Hypothalamus (tissue), 51 donors: ENCODE measurements around the gene LBP.
A peak's percentile ranks its signal among the peaks of the same experiment; 100 is the strongest.
"Not testable (repeated sequence)": the region's sequence is repeated elsewhere in the genome, so short reads cannot be mapped to it uniquely, and the experiment has no call there.

Source experiments
- DNase-seq, 51 donors: peaks; one replicate each; lab custom pipeline; 2025; lab: John Stamatoyannopoulos, UW

LBP gene

GRCh38 chr20:38346247-38346651 lies at the start of gene LBP:
Gene LBP (plus strand): TSS chr20:38346482. CDS start chr20:38346517, 35 bp downstream.
- no peak for DNase-seq

GRCh38 chr20:38297916-38298674 lies 48.2 kb upstream of the LBP start:
- DNase-seq, result no peak

- DNase-seq, result peak in 34 of 51 donors; percentile 13 to 84 (median 58)
Measured at GRCh38 chr20:38298768-38299288, 47.5 kb upstream of the LBP start.

GRCh38 chr20:38299963-38300362 lies 46.3 kb upstream of the LBP start:
- no peak for DNase-seq

GRCh38 chr20:38300438-38300837 lies 45.8 kb upstream of the LBP start:
- DNase-seq, result no peak

- DNase-seq, result no peak
Measured at GRCh38 chr20:38301309-38301708, 45.0 kb upstream of the LBP start.

GRCh38 chr20:38302786-38303185 lies 43.5 kb upstream of the LBP start:
- peak in 3 of 51 donors; percentile 8 to 13 (median 12) for DNase-seq

GRCh38 chr20:38303908-38304379 lies 42.3 kb upstream of the LBP start, which contains the start of gene BPI:
Gene BPI (plus strand): TSS chr20:38304156. CDS start chr20:38304224, 68 bp downstream.
- DNase-seq, result peak in 2 of 51 donors; percentile 11 to 24

GRCh38 chr20:38304845-38305447 lies 41.3 kb upstream of the LBP start:
- DNase-seq, result peak in 18 of 51 donors; percentile 2 to 51 (median 20)

- no peak for DNase-seq
Measured at GRCh38 chr20:38305541-38305940, 40.7 kb upstream of the LBP start.

- no peak for DNase-seq
Measured at GRCh38 chr20:38306379-38306778, 39.9 kb upstream of the LBP start.

GRCh38 chr20:38307371-38308046 lies 38.8 kb upstream of the LBP start:
- DNase-seq, result no peak

- DNase-seq, result no peak
Measured at GRCh38 chr20:38308047-38308438, 38.2 kb upstream of the LBP start.

GRCh38 chr20:38308447-38308846 lies 37.8 kb upstream of the LBP start:
- no peak for DNase-seq

- DNase-seq, result no peak
Measured at GRCh38 chr20:38311091-38311490, 35.2 kb upstream of the LBP start.

- no peak for DNase-seq
Measured at GRCh38 chr20:38311491-38311890, 34.8 kb upstream of the LBP start.

GRCh38 chr20:38313676-38314075 lies 32.6 kb upstream of the LBP start:
- DNase-seq, result no peak

- DNase-seq, result not testable (repeated sequence)
Measured at GRCh38 chr20:38314350-38314749, 31.9 kb upstream of the LBP start.

GRCh38 chr20:38315290-38315966 lies 30.9 kb upstream of the LBP start:
- peak in 19 of 51 donors; percentile 4 to 47 (median 21) for DNase-seq

- no peak for DNase-seq
Measured at GRCh38 chr20:38316341-38316740, 29.9 kb upstream of the LBP start.

- no peak for DNase-seq
Measured at GRCh38 chr20:38317422-38317821, 28.9 kb upstream of the LBP start.
